ENCODE data around the gene GPM6B. TPM values are rescaled to one million over a fixed set of nuclear protein-coding genes. Genes with fewer than 3 reads are reported as not detected.

GPM6B gene
- total and polyA plus RNA-seq, 2 experiments from 2014 or later = 82.6 to 95.4 TPM

DNA sequence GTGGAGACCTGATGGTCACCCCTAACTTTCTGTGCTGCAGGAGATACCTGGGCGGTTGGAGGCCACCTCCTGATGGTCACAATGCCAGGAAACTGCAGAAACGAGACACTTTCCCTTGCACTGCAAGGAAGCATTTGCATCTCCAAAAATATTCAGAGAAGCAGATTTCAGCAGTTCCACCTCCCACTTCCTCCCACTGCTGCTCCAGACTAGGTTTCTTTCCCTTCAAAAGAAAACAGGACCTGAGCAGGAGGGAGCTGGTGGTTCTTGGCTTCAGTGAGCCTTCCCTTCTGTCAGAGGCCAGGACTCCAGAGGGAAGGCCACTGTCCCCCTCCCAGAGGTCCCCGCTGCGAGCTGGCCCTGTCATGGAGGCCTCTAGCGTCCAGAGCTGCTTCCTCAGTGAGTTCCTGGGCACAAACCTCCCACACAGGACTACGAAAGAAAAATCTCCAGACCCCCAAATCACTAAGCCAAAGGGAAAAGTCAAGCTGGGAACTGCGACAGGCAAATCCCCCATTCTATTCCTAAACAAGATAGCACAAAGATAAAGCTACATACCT is 35.9 kb downstream of the GPM6B start:
- no peak overlapping the region for H3K4me3 ChIP-seq
- no peak overlapping the region for H3K4me2 ChIP-seq
- ATAC-seq (no peak), DNase-seq (ENCODE audit: low spot score) (no peak)
- H4K20me1 ChIP-seq (replicated peaks; ENCODE audit: insufficient read depth) = no peaks in the 10 kb centered on the region
- H3K27me3 ChIP-seq (ENCODE audit: insufficient read depth) = no peaks in the 10 kb centered on the region
- Mint-ChIP-seq H3K9me3 (no peaks in the 10 kb centered on the region; the same call in 2 of the 3 replicates), H3K27ac (peak overlapping the region; percentile 87; the same call in 1 of the 2 replicates), H3K27me3 (ENCODE audit: insufficient read depth, low read depth, poor library complexity) (peaks cover under 1% of the 10 kb centered on the region), H3K4me3 (no peak overlapping the region), H3K4me1 (peaks cover 19% of the 10 kb centered on the region), H3K36me3 (ENCODE audit: low read depth) (peaks cover 47% of the 10 kb centered on the region)
- H2AFZ ChIP-seq = no peak overlapping the region
- H3K4me1 ChIP-seq (ENCODE audit: insufficient read depth) = no peaks in the 10 kb centered on the region; the same call in 1 of the 2 replicates
- H3K27ac ChIP-seq (ENCODE audit: low read depth) = 0 out of 2 replicates have a peak overlapping the region, but pooled peaks have one; percentile 32
- H3K9me2 ChIP-seq (ENCODE audit: insufficient read depth) = no peaks in the 10 kb centered on the region
- H3K36me3 ChIP-seq (ENCODE audit: insufficient read depth) = 0 out of 2 replicates have a peak, but pooled peaks cover 5% of the 10 kb centered on the region
- H3F3A ChIP-seq (replicated peaks; ENCODE audit: low read depth) = no peaks in the 10 kb centered on the region
- no peak for TF ChIP-seq POLR2AphosphoS5 (IDR thresholded peaks at IDR 0.05; ENCODE audit: low read depth)
- H3K79me2 ChIP-seq (replicated peaks; ENCODE audit: insufficient read depth) = no peaks in the 10 kb centered on the region

DNA sequence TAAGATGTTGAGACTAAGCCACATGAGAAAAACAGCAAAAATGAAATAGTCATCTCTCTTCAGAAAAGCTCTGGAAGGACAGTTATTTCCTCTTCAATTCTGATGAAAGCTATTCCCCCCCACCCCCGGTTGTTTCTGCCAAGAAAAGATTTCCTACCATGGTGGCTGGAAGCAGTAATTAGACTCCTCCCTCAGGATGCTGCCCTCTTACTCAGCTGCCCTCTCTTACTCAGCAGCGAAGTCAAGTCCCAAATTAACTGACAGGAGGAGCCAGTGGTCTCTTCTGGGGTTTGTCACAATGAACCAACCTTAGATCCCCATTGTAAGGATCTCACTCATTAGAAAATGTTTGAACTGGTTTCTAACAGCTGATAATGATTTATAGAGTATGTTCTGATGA is 38.0 kb downstream of the GPM6B start:
- no peaks in the 10 kb centered on the region for H3F3A ChIP-seq (replicated peaks; ENCODE audit: low read depth)
- no peak overlapping the region for H2AFZ ChIP-seq
- H3K4me1 ChIP-seq (ENCODE audit: insufficient read depth) = no peaks in the 10 kb centered on the region; the same call in 1 of the 2 replicates
- H3K27ac ChIP-seq (ENCODE audit: low read depth) = no peak overlapping the region
- peak; percentile 30 for DNase-seq (ENCODE audit: low spot score)
- peaks cover 52% of the 10 kb centered on the region; the same call in 2 of the 3 replicates for H3K36me3 Mint-ChIP-seq (ENCODE audit: low read depth)
- H3K36me3 ChIP-seq (ENCODE audit: insufficient read depth) = 0 out of 2 replicates have a peak, but pooled peaks cover 5% of the 10 kb centered on the region
- H3K4me3 ChIP-seq = no peak overlapping the region
- H3K9me3 Mint-ChIP-seq = no peaks in the 10 kb centered on the region; the same call in 2 of the 3 replicates
- no peaks in the 10 kb centered on the region for H3K79me2 ChIP-seq (replicated peaks; ENCODE audit: insufficient read depth)
- H4K20me1 ChIP-seq (replicated peaks; ENCODE audit: insufficient read depth) = no peaks in the 10 kb centered on the region
- no peak overlapping the region for H3K4me2 ChIP-seq
- no peaks in the 10 kb centered on the region for H3K27me3 Mint-ChIP-seq (ENCODE audit: insufficient read depth, low read depth, poor library complexity)
- peaks cover 19% of the 10 kb centered on the region for H3K4me1 Mint-ChIP-seq
- ATAC-seq = peak; percentile 82
- TF ChIP-seq, protein P1, sequence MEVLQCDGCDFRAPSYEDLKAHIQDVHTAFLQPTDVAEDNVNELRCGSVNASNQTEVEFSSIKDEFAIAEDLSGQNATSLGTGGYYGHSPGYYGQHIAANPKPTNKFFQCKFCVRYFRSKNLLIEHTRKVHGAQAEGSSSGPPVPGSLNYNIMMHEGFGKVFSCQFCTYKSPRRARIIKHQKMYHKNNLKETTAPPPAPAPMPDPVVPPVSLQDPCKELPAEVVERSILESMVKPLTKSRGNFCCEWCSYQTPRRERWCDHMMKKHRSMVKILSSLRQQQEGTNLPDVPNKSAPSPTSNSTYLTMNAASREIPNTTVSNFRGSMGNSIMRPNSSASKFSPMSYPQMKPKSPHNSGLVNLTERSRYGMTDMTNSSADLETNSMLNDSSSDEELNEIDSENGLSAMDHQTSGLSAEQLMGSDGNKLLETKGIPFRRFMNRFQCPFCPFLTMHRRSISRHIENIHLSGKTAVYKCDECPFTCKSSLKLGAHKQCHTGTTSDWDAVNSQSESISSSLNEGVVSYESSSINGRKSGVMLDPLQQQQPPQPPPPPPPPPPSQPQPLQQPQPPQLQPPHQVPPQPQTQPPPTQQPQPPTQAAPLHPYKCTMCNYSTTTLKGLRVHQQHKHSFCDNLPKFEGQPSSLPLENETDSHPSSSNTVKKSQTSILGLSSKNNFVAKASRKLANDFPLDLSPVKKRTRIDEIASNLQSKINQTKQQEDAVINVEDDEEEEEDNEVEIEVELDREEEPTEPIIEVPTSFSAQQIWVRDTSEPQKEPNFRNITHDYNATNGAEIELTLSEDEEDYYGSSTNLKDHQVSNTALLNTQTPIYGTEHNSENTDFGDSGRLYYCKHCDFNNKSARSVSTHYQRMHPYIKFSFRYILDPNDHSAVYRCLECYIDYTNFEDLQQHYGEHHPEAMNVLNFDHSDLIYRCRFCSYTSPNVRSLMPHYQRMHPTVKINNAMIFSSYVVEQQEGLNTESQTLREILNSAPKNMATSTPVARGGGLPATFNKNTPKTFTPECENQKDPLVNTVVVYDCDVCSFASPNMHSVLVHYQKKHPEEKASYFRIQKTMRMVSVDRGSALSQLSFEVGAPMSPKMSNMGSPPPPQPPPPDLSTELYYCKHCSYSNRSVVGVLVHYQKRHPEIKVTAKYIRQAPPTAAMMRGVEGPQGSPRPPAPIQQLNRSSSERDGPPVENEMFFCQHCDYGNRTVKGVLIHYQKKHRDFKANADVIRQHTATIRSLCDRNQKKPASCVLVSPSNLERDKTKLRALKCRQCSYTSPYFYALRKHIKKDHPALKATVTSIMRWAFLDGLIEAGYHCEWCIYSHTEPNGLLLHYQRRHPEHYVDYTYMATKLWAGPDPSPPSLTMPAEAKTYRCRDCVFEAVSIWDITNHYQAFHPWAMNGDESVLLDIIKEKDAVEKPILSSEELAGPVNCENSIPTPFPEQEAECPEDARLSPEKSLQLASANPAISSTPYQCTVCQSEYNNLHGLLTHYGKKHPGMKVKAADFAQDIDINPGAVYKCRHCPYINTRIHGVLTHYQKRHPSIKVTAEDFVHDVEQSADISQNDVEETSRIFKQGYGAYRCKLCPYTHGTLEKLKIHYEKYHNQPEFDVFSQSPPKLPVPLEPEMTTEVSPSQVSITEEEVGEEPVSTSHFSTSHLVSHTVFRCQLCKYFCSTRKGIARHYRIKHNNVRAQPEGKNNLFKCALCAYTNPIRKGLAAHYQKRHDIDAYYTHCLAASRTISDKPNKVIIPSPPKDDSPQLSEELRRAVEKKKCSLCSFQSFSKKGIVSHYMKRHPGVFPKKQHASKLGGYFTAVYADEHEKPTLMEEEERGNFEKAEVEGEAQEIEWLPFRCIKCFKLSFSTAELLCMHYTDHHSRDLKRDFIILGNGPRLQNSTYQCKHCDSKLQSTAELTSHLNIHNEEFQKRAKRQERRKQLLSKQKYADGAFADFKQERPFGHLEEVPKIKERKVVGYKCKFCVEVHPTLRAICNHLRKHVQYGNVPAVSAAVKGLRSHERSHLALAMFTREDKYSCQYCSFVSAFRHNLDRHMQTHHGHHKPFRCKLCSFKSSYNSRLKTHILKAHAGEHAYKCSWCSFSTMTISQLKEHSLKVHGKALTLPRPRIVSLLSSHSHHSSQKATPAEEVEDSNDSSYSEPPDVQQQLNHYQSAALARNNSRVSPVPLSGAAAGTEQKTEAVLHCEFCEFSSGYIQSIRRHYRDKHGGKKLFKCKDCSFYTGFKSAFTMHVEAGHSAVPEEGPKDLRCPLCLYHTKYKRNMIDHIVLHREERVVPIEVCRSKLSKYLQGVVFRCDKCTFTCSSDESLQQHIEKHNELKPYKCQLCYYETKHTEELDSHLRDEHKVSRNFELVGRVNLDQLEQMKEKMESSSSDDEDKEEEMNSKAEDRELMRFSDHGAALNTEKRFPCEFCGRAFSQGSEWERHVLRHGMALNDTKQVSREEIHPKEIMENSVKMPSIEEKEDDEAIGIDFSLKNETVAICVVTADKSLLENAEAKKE (CRISPR knock-in tag; IDR thresholded peaks at IDR 0.05) = no peak
- TF ChIP-seq ZNF331 (CRISPR knock-in tag; IDR thresholded peaks at IDR 0.05; ENCODE audit: low read depth) (no peak), ZNF114 (CRISPR knock-in tag; IDR thresholded peaks at IDR 0.05) (no peak)
- TF ChIP-seq, protein P2, sequence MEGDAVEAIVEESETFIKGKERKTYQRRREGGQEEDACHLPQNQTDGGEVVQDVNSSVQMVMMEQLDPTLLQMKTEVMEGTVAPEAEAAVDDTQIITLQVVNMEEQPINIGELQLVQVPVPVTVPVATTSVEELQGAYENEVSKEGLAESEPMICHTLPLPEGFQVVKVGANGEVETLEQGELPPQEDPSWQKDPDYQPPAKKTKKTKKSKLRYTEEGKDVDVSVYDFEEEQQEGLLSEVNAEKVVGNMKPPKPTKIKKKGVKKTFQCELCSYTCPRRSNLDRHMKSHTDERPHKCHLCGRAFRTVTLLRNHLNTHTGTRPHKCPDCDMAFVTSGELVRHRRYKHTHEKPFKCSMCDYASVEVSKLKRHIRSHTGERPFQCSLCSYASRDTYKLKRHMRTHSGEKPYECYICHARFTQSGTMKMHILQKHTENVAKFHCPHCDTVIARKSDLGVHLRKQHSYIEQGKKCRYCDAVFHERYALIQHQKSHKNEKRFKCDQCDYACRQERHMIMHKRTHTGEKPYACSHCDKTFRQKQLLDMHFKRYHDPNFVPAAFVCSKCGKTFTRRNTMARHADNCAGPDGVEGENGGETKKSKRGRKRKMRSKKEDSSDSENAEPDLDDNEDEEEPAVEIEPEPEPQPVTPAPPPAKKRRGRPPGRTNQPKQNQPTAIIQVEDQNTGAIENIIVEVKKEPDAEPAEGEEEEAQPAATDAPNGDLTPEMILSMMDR (conservative IDR thresholded peaks at IDR 0.05; ENCODE audit: low read depth in 2 of 2) = peak; percentile 17 to 40; a peak in 3 of 4 replicates
- H3K4me3 Mint-ChIP-seq = no peak overlapping the region
- no peak overlapping the region for H3K27ac Mint-ChIP-seq
- H3K27me3 ChIP-seq (ENCODE audit: insufficient read depth) = no peaks in the 10 kb centered on the region
- no peaks in the 10 kb centered on the region for H3K9me2 ChIP-seq (ENCODE audit: insufficient read depth)

Measured in GM23338 (cell line).